AG04449 (cell line): Measurements from ENCODE around the gene PCBP1.
"Not testable (repeated sequence)": the region's sequence is repeated elsewhere in the genome, so short reads cannot be mapped to it uniquely, and the experiment has no call there.

Experiments used
- CTCF ChIA-PET: fragments of 350-600 bp; formaldehyde crosslinking; extraction: SDS; loops from one replicate; lab custom pipeline; 2021; ENCODE audit warnings: antibody characterized with exemption; lab: Yijun Ruan, JAX
- POLR2A ChIA-PET: fragments of 400-600, 350-600 bp; formaldehyde crosslinking; extraction: SDS; loops from one replicate; lab custom pipeline; 2020; ENCODE audit warnings: antibody characterized with exemption, inconsistent platforms; lab: Yijun Ruan, JAX
- DNase-seq: peaks from one replicate; pipeline ENCODE4 v3.0.0-alpha.2; 2010; ENCODE audit warnings: low read depth, low spot score
- H3K4me3 ChIP-seq: 2 replicates; pipeline ENCODE4 v1.5.1; 2011; ENCODE audit warnings: low read depth, mild to moderate bottlenecking, control low read depth, low read length
- CTCF ChIP-seq: IDR thresholded peaks from one replicate; pipeline ENCODE4 v1.5.1; 2011; ENCODE audit warnings: mild to moderate bottlenecking, moderate library complexity, low read length, control low read depth, inconsistent platforms; ENCODE audit not compliant: insufficient read depth; ENCODE audit errors: missing control alignments

PCBP1 gene

GRCh38 chr2:70133491-70134322 lies 46.4 kb downstream of the PCBP1 start:
- CTCF ChIA-PET, result interaction anchor here (1.0 to 2.0 kb wide), 7 partner anchors 9 to 221 kb away, joined by 3 to 10 read pairs (median 3); partner anchors contain the start of gene C2orf42

GRCh38 chr2:70134323-70134983 lies 47.2 kb downstream of the PCBP1 start:
- POLR2A ChIA-PET, DNase-seq, H3K4me3 ChIP-seq: not testable (repeated sequence)
- CTCF ChIA-PET, result interaction anchor here (1.2 to 2.0 kb wide), 3 partner anchors 10 to 222 kb away, joined by 3 to 10 read pairs (median 3); no protein-coding TSS in a partner anchor

More at GRCh38 chr2:70133491-70134322, 46.4 kb downstream of the PCBP1 start:
- no peak for TF ChIP-seq CTCF
- no peak for DNase-seq
- POLR2A ChIA-PET, result interaction anchor here (1.2 to 1.9 kb wide), 2 partner anchors 9 to 46 kb away, joined by 4 to 5 read pairs; no protein-coding TSS in a partner anchor
- no peak overlapping the region for H3K4me3 ChIP-seq
